HG03520 (cell line): ENCODE results near the gene IGF2R.

ENCODE experiments used
- ATAC-seq: cut with Tn5 transposase; IDR thresholded peaks from one replicate; pipeline ENCODE4 v1.9.1; 2021; ENCODE audit warnings: mild to moderate bottlenecking, moderate library complexity; ENCODE audit not compliant: unreplicated experiment

IGF2R gene

GRCh38 chr6:159973951-159974350, 5.1 kb downstream of the IGF2R start:
- peak; percentile 39 for ATAC-seq

- no peak for ATAC-seq
These were observed 6.0 kb downstream of the IGF2R start for GRCh38 chr6:159974932-159975331.

- ATAC-seq, result no peak
These were observed 7.9 kb downstream of the IGF2R start for GRCh38 chr6:159976686-159977254.

GRCh38 chr6:159977255-159977903, 8.5 kb downstream of the IGF2R start:
- ATAC-seq, result no peak

GRCh38 chr6:159977904-159978268, 9.0 kb downstream of the IGF2R start:
- no peak for ATAC-seq

GRCh38 chr6:159978291-159979135, 9.6 kb downstream of the IGF2R start:
- peak; percentile 0 for ATAC-seq

GRCh38 chr6:159979136-159979874, 10.4 kb downstream of the IGF2R start:
- peak; percentile 49 for ATAC-seq

GRCh38 chr6:159980474-159980873, 11.6 kb downstream of the IGF2R start:
- no peak for ATAC-seq

- ATAC-seq, result no peak
These were observed 12.2 kb downstream of the IGF2R start for GRCh38 chr6:159981071-159981402.

- peak; percentile 77 for ATAC-seq
These were observed 12.7 kb downstream of the IGF2R start for GRCh38 chr6:159981403-159982245.

- no peak for ATAC-seq
These were observed 14.0 kb downstream of the IGF2R start for GRCh38 chr6:159982731-159983506.

- ATAC-seq, result no peak
These were observed 14.8 kb downstream of the IGF2R start for GRCh38 chr6:159983641-159984080.

- ATAC-seq, result no peak
These were observed 15.4 kb downstream of the IGF2R start for GRCh38 chr6:159984268-159984786.

- no peak for ATAC-seq
These were observed 16.5 kb downstream of the IGF2R start for GRCh38 chr6:159985296-159985945.

- ATAC-seq, result no peak
These were observed 20.1 kb downstream of the IGF2R start for GRCh38 chr6:159988983-159989454.

- peak; percentile 89 for ATAC-seq
These were observed 20.9 kb downstream of the IGF2R start for GRCh38 chr6:159989492-159990480.

- no peak for ATAC-seq
These were observed 23.5 kb downstream of the IGF2R start for GRCh38 chr6:159992366-159992765.

- no peak for ATAC-seq
These were observed 26.5 kb downstream of the IGF2R start for GRCh38 chr6:159995405-159995804.
